Choroid plexus epithelial cell (primary cell): ENCODE data around the gene CALCOCO2.
A peak's percentile ranks its signal among the peaks of the same experiment; 100 is the strongest.

Experiments used
- DNase-seq: peaks from one replicate; pipeline ENCODE4 v3.0.0-alpha.2; 2010; ENCODE audit warnings: low read depth
- H3K4me3 ChIP-seq: 2 replicates; pipeline ENCODE4 v1.5.1; 2011; ENCODE audit warnings: low read depth, mild to moderate bottlenecking, control low read depth, low read length, moderate library complexity
- CTCF ChIP-seq: conservative IDR thresholded peaks from 2 replicates; pipeline ENCODE4 v1.5.1; 2011; ENCODE audit warnings: low read depth, mild to moderate bottlenecking, control low read depth, inconsistent platforms, low read length, moderate library complexity

The CALCOCO2 gene

GRCh38 chr17:48799069-48799723 lies 31.6 kb upstream of the CALCOCO2 start:
- TF ChIP-seq CTCF, result no peak
- H3K4me3 ChIP-seq, result no peak overlapping the region
- no peak for DNase-seq

GRCh38 chr17:48800626-48801217 lies 30.1 kb upstream of the CALCOCO2 start:
- no peak for TF ChIP-seq CTCF
- peak; percentile 10 for DNase-seq
- H3K4me3 ChIP-seq, result no peak overlapping the region

- H3K4me3 ChIP-seq, result no peak overlapping the region
- TF ChIP-seq CTCF, result peak; percentile 94
- DNase-seq, result peak; percentile 53
Observed at GRCh38 chr17:48804936-48805411, 25.9 kb upstream of the CALCOCO2 start.

GRCh38 chr17:48809182-48809581 lies 21.7 kb upstream of the CALCOCO2 start:
- no peak overlapping the region for H3K4me3 ChIP-seq
- no peak for DNase-seq
- TF ChIP-seq CTCF, result no peak

GRCh38 chr17:48812001-48812400 lies 18.8 kb upstream of the CALCOCO2 start:
- TF ChIP-seq CTCF, result no peak
- H3K4me3 ChIP-seq, result no peak overlapping the region
- no peak for DNase-seq

GRCh38 chr17:48814504-48814903 lies 16.3 kb upstream of the CALCOCO2 start:
- peak; percentile 89 for TF ChIP-seq CTCF
- peak; percentile 68 for DNase-seq
- no peak overlapping the region for H3K4me3 ChIP-seq

- no peak for DNase-seq
- no peak for TF ChIP-seq CTCF
- H3K4me3 ChIP-seq, result no peak overlapping the region
Observed at GRCh38 chr17:48815311-48815710, 15.5 kb upstream of the CALCOCO2 start.
